GM18526 (cell line): ENCODE data around the gene URGCP.

Experiments used
- POLR2A ChIP-seq: IDR thresholded peaks from 3 replicates; pipeline ENCODE4 v1.6.1; 2011; ENCODE audit not compliant: insufficient read length; ENCODE audit errors: extremely low read depth

Gene URGCP

DNA sequence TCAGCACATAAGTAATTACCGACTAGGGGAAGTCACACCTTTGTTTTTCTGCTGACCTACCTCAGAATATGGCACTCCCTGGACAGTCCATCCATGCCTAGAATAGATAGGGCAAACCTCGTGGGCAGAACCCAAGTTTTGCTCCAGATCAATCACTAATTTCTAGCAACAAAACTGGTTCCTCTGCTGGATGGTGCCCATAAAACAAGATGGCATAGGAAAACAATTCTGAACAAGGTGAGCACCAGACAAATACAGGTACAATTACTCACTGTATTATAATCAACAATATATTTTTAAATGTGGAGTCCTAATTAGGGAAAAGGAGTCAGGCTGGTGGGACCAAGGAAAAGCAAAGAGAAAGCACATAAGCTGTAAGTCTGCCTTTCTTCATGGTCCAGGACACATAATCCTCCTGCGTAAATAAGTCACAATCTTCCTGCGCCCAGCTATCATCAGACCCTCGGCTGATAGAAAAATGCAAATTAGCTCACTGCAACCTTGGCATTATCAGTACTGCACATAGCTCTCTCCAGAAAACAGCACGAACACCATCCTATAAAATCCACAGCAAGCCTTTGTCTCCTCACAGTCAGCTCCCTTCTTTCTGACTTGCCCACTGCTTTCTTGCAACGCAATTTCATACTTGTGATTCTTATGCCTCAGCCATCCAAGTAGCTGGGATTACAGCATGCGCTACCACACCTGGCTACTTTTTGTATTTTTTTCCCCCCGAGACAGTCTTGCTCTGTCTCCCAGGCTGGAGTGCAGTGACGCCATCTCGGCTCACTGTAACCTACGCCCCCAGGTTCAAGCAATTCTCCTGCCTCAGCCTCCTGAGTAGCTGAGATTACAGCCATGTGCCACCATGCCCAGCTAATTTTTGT lies 15.1 kb downstream of the URGCP start:
- no peak for TF ChIP-seq POLR2A

- TF ChIP-seq POLR2A: no peak
Observed at GRCh38 chr7:43890468-43890867, 15.9 kb downstream of the URGCP start.

- TF ChIP-seq POLR2A: no peak
Observed at GRCh38 chr7:43888993-43889945, 17.1 kb downstream of the URGCP start.

GRCh38 chr7:43884617-43885016 lies 21.8 kb downstream of the URGCP start:
- no peak for TF ChIP-seq POLR2A

DNA sequence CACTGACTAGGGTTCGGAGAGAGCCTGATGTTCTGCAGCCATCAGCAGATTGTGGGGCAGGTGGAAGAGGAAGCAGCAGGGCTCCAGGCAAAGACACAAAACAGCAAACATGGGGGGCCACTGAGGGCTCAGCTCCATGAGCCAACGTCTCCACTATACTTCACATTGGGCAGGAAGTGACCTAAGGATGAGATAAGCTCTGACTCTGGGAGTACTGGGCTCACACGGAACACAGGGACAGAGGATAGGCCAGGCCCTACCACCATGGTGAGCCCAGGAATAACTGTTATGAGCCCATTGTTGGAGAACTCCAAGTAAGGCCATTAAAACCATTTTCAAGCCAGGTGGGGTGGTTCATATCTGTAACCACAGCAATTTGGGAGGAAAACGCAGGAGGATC lies 22.2 kb downstream of the URGCP start:
- no peak for TF ChIP-seq POLR2A

- TF ChIP-seq POLR2A: no peak
Observed at GRCh38 chr7:43880596-43880995, 25.8 kb downstream of the URGCP start.

GRCh38 chr7:43879477-43879876 lies 26.9 kb downstream of the URGCP start:
- no peak for TF ChIP-seq POLR2A

- no peak for TF ChIP-seq POLR2A
Observed at GRCh38 chr7:43878867-43879266, 27.5 kb downstream of the URGCP start.

GRCh38 chr7:43877968-43878864 lies 28.2 kb downstream of the URGCP start:
- TF ChIP-seq POLR2A: no peak

- TF ChIP-seq POLR2A: no peak
Observed at GRCh38 chr7:43876976-43877745, 29.2 kb downstream of the URGCP start.

DNA sequence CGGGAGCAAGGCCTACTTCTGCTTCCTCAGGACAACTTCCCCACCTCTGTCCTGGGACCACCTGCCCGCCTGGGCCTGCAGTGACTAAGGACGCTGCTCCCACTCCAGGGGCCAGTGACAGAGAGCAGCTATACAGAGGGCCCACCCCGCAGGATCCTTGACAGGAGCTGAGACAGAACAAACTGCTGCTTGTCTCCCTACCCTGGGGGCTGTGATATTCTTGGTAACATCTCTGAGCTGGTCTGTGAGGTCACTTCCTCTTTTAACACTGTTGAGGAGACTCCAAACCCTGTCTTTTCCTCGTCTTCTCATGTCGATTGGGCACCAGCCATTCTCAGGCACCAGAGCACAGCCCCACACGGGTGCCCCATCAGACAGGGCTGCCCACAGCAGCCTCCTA lies 30.2 kb downstream of the URGCP start:
- no peak for TF ChIP-seq POLR2A

DNA sequence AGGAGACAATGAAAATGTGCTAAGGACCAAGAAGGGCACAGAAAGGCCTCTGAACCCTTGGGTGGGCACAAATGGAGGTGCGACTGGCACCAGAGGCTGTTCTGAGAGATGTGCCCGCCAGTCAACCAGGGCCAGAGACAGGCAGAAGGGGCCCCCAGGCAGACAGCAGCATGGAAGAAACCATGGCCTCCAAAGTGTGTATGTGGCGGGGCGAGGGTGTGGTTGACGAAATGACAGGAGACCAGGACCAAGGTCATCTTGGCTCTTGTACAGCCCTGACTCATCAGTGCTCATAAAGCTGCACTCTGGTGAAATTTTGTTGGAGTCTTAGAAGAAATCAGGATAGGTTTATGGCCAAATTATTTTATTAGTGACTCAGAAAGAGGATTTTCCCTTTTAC lies 33.1 kb downstream of the URGCP start:
- no peak for TF ChIP-seq POLR2A

DNA sequence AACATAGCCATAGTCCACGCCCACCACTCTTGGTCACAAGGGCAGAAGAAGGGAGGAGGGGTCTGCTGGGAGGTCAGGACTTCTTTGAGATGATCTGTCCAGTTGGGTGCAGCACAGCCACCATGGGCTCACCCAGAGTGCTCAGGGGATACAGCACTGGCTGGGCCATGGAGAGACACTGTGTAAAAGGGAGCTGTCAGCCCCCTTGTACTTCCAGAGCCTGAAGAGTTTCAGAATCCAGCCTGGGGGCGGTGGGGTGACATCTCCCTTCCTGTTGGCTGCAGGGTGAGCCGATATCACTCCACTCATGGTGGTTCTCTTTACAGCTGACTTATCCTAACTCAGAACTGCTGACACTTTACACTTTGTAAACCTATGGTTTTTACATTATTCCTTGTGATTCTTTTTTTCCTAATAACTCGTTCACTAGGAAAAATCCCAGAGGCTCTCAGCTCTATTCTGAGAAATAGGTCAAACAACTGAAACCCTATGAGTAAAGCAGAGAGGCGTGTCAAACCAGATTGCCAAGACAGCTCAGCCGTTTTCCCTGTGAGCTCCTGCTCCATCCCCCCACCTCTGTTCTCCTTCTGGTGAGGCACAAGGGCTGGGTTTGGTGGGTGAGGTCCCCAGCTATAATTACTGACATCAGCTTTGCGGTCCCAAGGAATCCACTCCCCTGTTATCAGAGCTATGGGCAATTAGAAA lies 33.8 kb downstream of the URGCP start:
- no peak for TF ChIP-seq POLR2A

DNA sequence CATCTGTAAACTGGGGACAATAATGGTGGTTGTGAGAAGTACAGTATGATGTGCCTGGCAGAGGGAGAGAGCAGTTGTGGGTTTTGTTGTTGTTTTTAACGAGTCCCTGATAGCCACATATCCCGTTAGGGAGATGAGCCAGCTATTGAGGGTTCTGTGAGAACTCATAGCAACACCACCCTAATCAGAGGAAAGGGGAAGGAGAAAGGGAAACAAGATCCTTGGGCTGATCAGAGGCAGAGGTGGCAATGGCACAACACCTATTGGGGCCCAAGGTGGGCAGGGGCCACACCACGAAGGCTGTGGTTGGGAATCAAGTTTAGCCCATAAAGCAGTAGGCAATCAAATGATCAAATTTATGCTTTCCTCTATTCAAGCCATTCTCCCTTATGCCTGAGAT lies 35.3 kb downstream of the URGCP start:
- no peak for TF ChIP-seq POLR2A
